Activated naive CD8-positive, alpha-beta T cell treated with anti-CD3 and anti-CD28 coated beads, Interleukin-2, amount 10 ng/mL, durations not matched to agents 7 days and 5 days (primary cell): ENCODE data around the gene PCSK5. TPM values are rescaled to one million over a fixed set of nuclear protein-coding genes. Genes with fewer than 3 reads are reported as not detected.
"Not testable (repeated sequence)": the region's sequence is repeated elsewhere in the genome, so short reads cannot be mapped to it uniquely, and the experiment has no call there.

Experiments
- ATAC-seq: fragments of 150-1000 bp; cut with Tn5 transposase; one replicate; pipeline ENCODE4 v1.10.0; 2021; ENCODE audit warnings: low read depth, moderate library complexity
- POLR2A ChIA-PET: fragments of 350-600 bp; sonication (Branson Sonifier 250); formaldehyde crosslinking; loops from one replicate; lab custom pipeline; 2021; ENCODE audit warnings: antibody characterized with exemption; lab: Charles Lee
- DNase-seq: peaks from one replicate; pipeline ENCODE4 v3.0.0; 2021
- H3K27ac Mint-ChIP-seq: one replicate; pipeline ENCODE4 v1.8.0; 2022; ENCODE audit warnings: mild to moderate bottlenecking, mixed read lengths
- H3K27me3 Mint-ChIP-seq: one replicate; pipeline ENCODE4 v1.8.0; 2022; ENCODE audit warnings: mild to moderate bottlenecking, moderate library complexity, mixed read lengths
- H3K36me3 Mint-ChIP-seq: one replicate; pipeline ENCODE4 v1.8.0; 2021; ENCODE audit warnings: mild to moderate bottlenecking, mixed read lengths
- H3K4me1 Mint-ChIP-seq: one replicate; pipeline ENCODE4 v1.8.0; 2021; ENCODE audit warnings: mixed read lengths
- H3K4me3 Mint-ChIP-seq: one replicate; pipeline ENCODE4 v1.8.0; 2022; ENCODE audit warnings: mild to moderate bottlenecking, moderate library complexity, mixed read lengths
- H3K9me3 Mint-ChIP-seq: one replicate; pipeline ENCODE4 v1.8.0; 2021; ENCODE audit warnings: mixed read lengths
- total RNA-seq, 2 experiments: library from RNA; stranded (reverse); gene quantifications; one replicate each; pipeline ENCODE4 v1.2.3, GENCODE V29; 2021

PCSK5 gene
- total RNA-seq, 2 experiments from 2014 or later = 6.0 to 7.1 TPM

- no peak overlapping the region for H3K4me3 Mint-ChIP-seq
- POLR2A ChIA-PET = no interaction called here
- H3K4me1 Mint-ChIP-seq = no peaks in the 10 kb centered on the region
- no peaks in the 10 kb centered on the region for H3K27me3 Mint-ChIP-seq
- no peak overlapping the region for H3K27ac Mint-ChIP-seq
- DNase-seq (no peak), ATAC-seq (no peak)
- peaks cover 10% of the 10 kb centered on the region for H3K36me3 Mint-ChIP-seq
- H3K9me3 Mint-ChIP-seq = peaks cover 8% of the 10 kb centered on the region
These were observed 158.9 kb downstream of the PCSK5 start for GRCh38 chr9:76049341-76049740.

DNA sequence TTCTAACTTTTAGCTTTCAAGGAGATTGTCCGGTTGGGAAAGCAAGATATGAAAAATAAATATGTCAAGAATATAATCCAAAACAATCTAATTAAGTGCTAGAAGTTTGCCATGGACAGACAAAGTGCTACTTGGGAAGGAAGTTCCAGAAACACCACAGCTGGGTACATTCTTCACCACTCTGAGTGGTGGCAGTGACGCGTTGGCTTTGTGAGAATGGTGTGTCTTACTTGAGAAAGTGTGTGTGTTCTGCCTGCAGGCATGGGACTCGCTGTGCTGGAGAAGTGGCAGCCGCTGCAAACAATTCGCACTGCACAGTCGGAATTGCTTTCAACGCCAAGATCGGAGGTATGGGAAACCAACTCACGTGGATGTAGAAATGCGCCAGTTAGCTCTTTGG, 177.2 kb downstream of the PCSK5 start:
- Mint-ChIP-seq H3K27me3 (no peaks in the 10 kb centered on the region), H3K4me1 (no peaks in the 10 kb centered on the region), H3K4me3 (no peak overlapping the region), H3K36me3 (peaks cover 6% of the 10 kb centered on the region), H3K9me3 (peaks cover 3% of the 10 kb centered on the region), H3K27ac (no peak overlapping the region)
- DNase-seq (no peak), ATAC-seq (no peak)
- POLR2A ChIA-PET = no interaction called here

DNA sequence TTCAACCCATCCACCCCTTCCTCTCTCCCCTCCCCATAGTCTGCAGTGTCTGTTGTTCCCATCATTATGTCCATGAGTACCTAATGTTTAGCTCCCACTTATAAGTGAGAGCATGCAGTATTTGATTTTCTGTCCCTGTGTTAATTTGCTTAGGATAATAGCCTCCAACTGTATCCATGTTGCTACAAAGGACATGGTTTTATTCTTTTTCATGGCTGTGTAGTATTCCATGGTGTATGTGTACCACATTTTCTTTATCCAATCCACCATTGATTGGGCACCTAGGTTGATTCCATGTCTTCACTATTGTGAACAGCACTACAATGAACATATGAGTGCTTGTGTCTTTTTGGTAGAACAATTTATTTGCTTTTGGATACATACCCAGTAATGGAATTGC, 187.1 kb downstream of the PCSK5 start:
- POLR2A ChIA-PET = no interaction called here
- no peak for ATAC-seq
- Mint-ChIP-seq H3K4me3 (no peak overlapping the region), H3K27me3 (no peaks in the 10 kb centered on the region), H3K36me3 (peaks cover 17% of the 10 kb centered on the region), H3K9me3 (peaks cover 9% of the 10 kb centered on the region), H3K4me1 (no peaks in the 10 kb centered on the region), H3K27ac (no peak overlapping the region)
- DNase-seq = no peak

- ATAC-seq, H3K4me1 Mint-ChIP-seq, DNase-seq, H3K9me3 Mint-ChIP-seq, H3K4me3 Mint-ChIP-seq, POLR2A ChIA-PET, H3K27ac Mint-ChIP-seq, H3K27me3 Mint-ChIP-seq: not testable (repeated sequence)
- peaks cover 19% of the 10 kb centered on the region for H3K36me3 Mint-ChIP-seq
These were observed 190.8 kb downstream of the PCSK5 start for GRCh38 chr9:76081281-76081680.

- no peak for ATAC-seq
- H3K9me3 Mint-ChIP-seq = peaks cover 9% of the 10 kb centered on the region
- H3K4me3 Mint-ChIP-seq = no peak overlapping the region
- POLR2A ChIA-PET = no interaction called here
- peaks cover 19% of the 10 kb centered on the region for H3K36me3 Mint-ChIP-seq
- H3K4me1 Mint-ChIP-seq = no peaks in the 10 kb centered on the region
- DNase-seq = no peak
- no peaks in the 10 kb centered on the region for H3K27me3 Mint-ChIP-seq
- H3K27ac Mint-ChIP-seq = no peak overlapping the region
These were observed 191.6 kb downstream of the PCSK5 start for GRCh38 chr9:76082057-76082456.

- DNase-seq (no peak), ATAC-seq (no peak)
- Mint-ChIP-seq H3K4me1 (no peaks in the 10 kb centered on the region), H3K4me3 (no peak overlapping the region), H3K27me3 (no peaks in the 10 kb centered on the region), H3K9me3 (peaks cover 2% of the 10 kb centered on the region), H3K36me3 (peaks cover 10% of the 10 kb centered on the region), H3K27ac (no peak overlapping the region)
- POLR2A ChIA-PET = no interaction called here
These were observed 195.1 kb downstream of the PCSK5 start for GRCh38 chr9:76085596-76085995.

DNA sequence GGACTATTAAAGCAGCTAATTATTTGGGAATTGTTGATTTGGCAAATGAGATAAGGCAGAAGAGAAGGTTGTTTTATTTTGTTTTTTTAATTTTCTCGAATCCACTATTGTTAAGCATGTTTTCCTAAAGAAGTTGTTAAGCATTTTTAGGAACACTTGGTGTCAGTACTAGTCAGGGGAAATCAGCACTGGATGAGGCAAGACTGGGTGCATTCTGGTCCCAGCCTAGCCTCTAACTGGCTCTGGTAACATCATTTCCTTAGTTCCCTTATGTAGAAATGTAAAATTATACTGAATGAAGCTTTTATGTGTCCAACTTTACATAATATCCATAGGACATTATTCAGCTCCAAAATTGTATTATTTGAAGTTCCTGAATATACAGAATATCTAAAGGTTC, 196.1 kb downstream of the PCSK5 start:
- no peaks in the 10 kb centered on the region for H3K27me3 Mint-ChIP-seq
- POLR2A ChIA-PET = no interaction called here

GRCh38 chr9:76087976-76088375, 197.5 kb downstream of the PCSK5 start:
- DNase-seq (no peak), ATAC-seq (no peak)
- Mint-ChIP-seq H3K9me3 (no peaks in the 10 kb centered on the region), H3K4me3 (no peak overlapping the region), H3K27me3 (no peaks in the 10 kb centered on the region), H3K36me3 (peaks cover 7% of the 10 kb centered on the region), H3K27ac (no peak overlapping the region), H3K4me1 (no peaks in the 10 kb centered on the region)
- POLR2A ChIA-PET = no interaction called here

More for the DNA sequence above, 196.1 kb downstream of the PCSK5 start:
- Mint-ChIP-seq H3K4me1 (no peaks in the 10 kb centered on the region), H3K36me3 (peaks cover 10% of the 10 kb centered on the region), H3K9me3 (peaks cover 2% of the 10 kb centered on the region), H3K4me3 (no peak overlapping the region), H3K27ac (no peak overlapping the region)
- no peak for ATAC-seq
- DNase-seq = no peak

- DNase-seq (no peak), ATAC-seq (no peak)
- peaks cover 2% of the 10 kb centered on the region for H3K36me3 Mint-ChIP-seq
These were observed 199.9 kb downstream of the PCSK5 start for GRCh38 chr9:76090330-76090729.

GRCh38 chr9:76090909-76091308, 200.4 kb downstream of the PCSK5 start:
- no peak for ATAC-seq
- Mint-ChIP-seq H3K4me1 (no peaks in the 10 kb centered on the region), H3K4me3 (no peak overlapping the region), H3K27ac (no peak overlapping the region), H3K9me3 (no peaks in the 10 kb centered on the region), H3K36me3 (peaks cover 5% of the 10 kb centered on the region), H3K27me3 (no peaks in the 10 kb centered on the region)
- no peak for DNase-seq
- POLR2A ChIA-PET = no interaction called here

More at GRCh38 chr9:76090330-76090729, 199.9 kb downstream of the PCSK5 start:
- no peaks in the 10 kb centered on the region for H3K27me3 Mint-ChIP-seq
- H3K4me3 Mint-ChIP-seq = no peak overlapping the region
- H3K9me3 Mint-ChIP-seq = no peaks in the 10 kb centered on the region
- POLR2A ChIA-PET = no interaction called here
- H3K4me1 Mint-ChIP-seq = no peaks in the 10 kb centered on the region
- H3K27ac Mint-ChIP-seq = no peak overlapping the region

GRCh38 chr9:76092572-76092971, 202.1 kb downstream of the PCSK5 start:
- Mint-ChIP-seq H3K36me3 (peaks cover 5% of the 10 kb centered on the region), H3K27me3 (no peaks in the 10 kb centered on the region), H3K4me3 (no peak overlapping the region), H3K9me3 (no peaks in the 10 kb centered on the region), H3K27ac (no peak overlapping the region), H3K4me1 (no peaks in the 10 kb centered on the region)
- ATAC-seq (no peak), DNase-seq (no peak)
- POLR2A ChIA-PET = no interaction called here

DNA sequence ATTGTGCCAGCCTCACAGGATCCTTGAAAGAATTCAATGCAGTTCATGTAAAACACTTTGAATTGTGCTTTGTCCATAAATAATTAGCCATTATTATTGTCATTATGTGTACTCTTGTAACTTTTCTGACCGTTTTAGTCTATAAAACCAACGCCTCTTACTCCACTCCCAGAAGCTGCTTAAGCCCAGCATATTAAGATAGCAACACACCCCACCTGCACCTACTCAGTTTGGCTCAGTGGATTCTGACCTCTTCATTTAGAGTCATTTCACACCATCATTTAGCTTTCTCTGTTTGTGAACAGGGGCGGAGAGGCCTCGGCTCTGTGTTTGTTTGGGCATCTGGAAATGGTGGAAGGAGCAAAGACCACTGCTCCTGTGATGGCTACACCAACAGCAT, 205.1 kb downstream of the PCSK5 start:
- no peak for ATAC-seq
- DNase-seq = no peak
- H3K4me1 Mint-ChIP-seq = peaks cover under 1% of the 10 kb centered on the region
- no peaks in the 10 kb centered on the region for H3K9me3 Mint-ChIP-seq
- no peak overlapping the region for H3K4me3 Mint-ChIP-seq
- H3K27me3 Mint-ChIP-seq = no peaks in the 10 kb centered on the region
- H3K36me3 Mint-ChIP-seq = peaks cover 8% of the 10 kb centered on the region
- POLR2A ChIA-PET = no interaction called here
- no peak overlapping the region for H3K27ac Mint-ChIP-seq

- no peak overlapping the region for H3K4me3 Mint-ChIP-seq
- H3K4me1 Mint-ChIP-seq = peaks cover 8% of the 10 kb centered on the region
- peaks cover 20% of the 10 kb centered on the region for H3K36me3 Mint-ChIP-seq
- DNase-seq = no peak
- POLR2A ChIA-PET = no interaction called here
- no peaks in the 10 kb centered on the region for H3K9me3 Mint-ChIP-seq
- ATAC-seq = no peak
- no peak overlapping the region for H3K27ac Mint-ChIP-seq
- H3K27me3 Mint-ChIP-seq = no peaks in the 10 kb centered on the region
These were observed 209.0 kb downstream of the PCSK5 start for GRCh38 chr9:76099516-76099915.

- Mint-ChIP-seq H3K27me3 (no peaks in the 10 kb centered on the region), H3K4me3 (no peak overlapping the region), H3K9me3 (no peaks in the 10 kb centered on the region), H3K4me1 (peaks cover 8% of the 10 kb centered on the region), H3K36me3 (peaks cover 16% of the 10 kb centered on the region), H3K27ac (peak overlapping the region; percentile 3)
- ATAC-seq (no peak), DNase-seq (no peak)
- POLR2A ChIA-PET = no interaction called here
These were observed 210.6 kb downstream of the PCSK5 start for GRCh38 chr9:76101075-76101474.

- Mint-ChIP-seq H3K4me3 (no peak overlapping the region), H3K36me3 (peaks cover 16% of the 10 kb centered on the region), H3K27ac (no peak overlapping the region), H3K4me1 (peaks cover 8% of the 10 kb centered on the region), H3K27me3 (no peaks in the 10 kb centered on the region), H3K9me3 (no peaks in the 10 kb centered on the region)
- POLR2A ChIA-PET = no interaction called here
- DNase-seq (no peak), ATAC-seq (no peak)
These were observed 211.0 kb downstream of the PCSK5 start for GRCh38 chr9:76101491-76101890.
